Skeletal muscle satellite cell (primary cell): ENCODE measurements around the gene DTNB.

Experiments used
- H3K27me3 ChIP-seq: 2 replicates; pipeline ENCODE4 v1.7.0; 2013; ENCODE audit warnings: low read length; ENCODE audit not compliant: control insufficient read depth, insufficient read depth
- H3K36me3 ChIP-seq: 2 replicates; pipeline ENCODE4 v1.7.0; 2013; ENCODE audit warnings: mild to moderate bottlenecking, control low read depth, low read length; ENCODE audit not compliant: insufficient read depth
- H3K4me1 ChIP-seq: 2 replicates; pipeline ENCODE4 v1.7.0; 2013; ENCODE audit warnings: low read length; ENCODE audit not compliant: control insufficient read depth, insufficient read depth
- H3K4me2 ChIP-seq: 2 replicates; pipeline ENCODE4 v1.7.0; 2013; ENCODE audit warnings: mild to moderate bottlenecking, low read length
- H3K4me3 ChIP-seq: 2 replicates; pipeline ENCODE4 v1.7.0; 2013; ENCODE audit warnings: low read length
- H3K9ac ChIP-seq: 2 replicates; pipeline ENCODE4 v1.7.0; 2013; ENCODE audit warnings: mild to moderate bottlenecking, low read depth, low read length, moderate library complexity
- H3K9me3 ChIP-seq: replicated peaks from 2 replicates; pipeline ENCODE4 v1.7.0; 2013; ENCODE audit warnings: mild to moderate bottlenecking, control low read depth, low read length

DTNB gene

GRCh38 chr2:25369439-25369838 lies 303.9 kb downstream of the DTNB start:
- Histone ChIP-seq H3K36me3 (no peaks in the 10 kb centered on the region), H3K4me2 (no peak overlapping the region), H3K27me3 (no peaks in the 10 kb centered on the region), H3K9ac (no peak overlapping the region), H3K4me1 (no peaks in the 10 kb centered on the region), H3K4me3 (no peak overlapping the region), H3K9me3 (no peaks in the 10 kb centered on the region)

GRCh38 chr2:25368660-25369059 lies 304.7 kb downstream of the DTNB start:
- no peak overlapping the region for H3K4me2 ChIP-seq
- no peaks in the 10 kb centered on the region for H3K4me1 ChIP-seq
- H3K9ac ChIP-seq = no peak overlapping the region
- H3K4me3 ChIP-seq = no peak overlapping the region
- no peaks in the 10 kb centered on the region for H3K9me3 ChIP-seq
- H3K27me3 ChIP-seq = no peaks in the 10 kb centered on the region
- no peaks in the 10 kb centered on the region for H3K36me3 ChIP-seq

- Histone ChIP-seq H3K9me3 (no peaks in the 10 kb centered on the region), H3K36me3 (no peaks in the 10 kb centered on the region), H3K9ac (no peak overlapping the region), H3K4me3 (no peak overlapping the region), H3K27me3 (no peaks in the 10 kb centered on the region), H3K4me1 (peaks cover 1% of the 10 kb centered on the region), H3K4me2 (no peak overlapping the region)
Measured at GRCh38 chr2:25367296-25367695, 306.1 kb downstream of the DTNB start.

GRCh38 chr2:25366629-25367028 lies 306.7 kb downstream of the DTNB start:
- H3K36me3 ChIP-seq = no peaks in the 10 kb centered on the region
- no peak overlapping the region for H3K4me2 ChIP-seq
- no peak overlapping the region for H3K4me3 ChIP-seq
- H3K27me3 ChIP-seq = no peaks in the 10 kb centered on the region
- no peaks in the 10 kb centered on the region for H3K9me3 ChIP-seq
- peaks cover 6% of the 10 kb centered on the region for H3K4me1 ChIP-seq
- no peak overlapping the region for H3K9ac ChIP-seq

GRCh38 chr2:25365241-25365640 lies 308.1 kb downstream of the DTNB start:
- Histone ChIP-seq H3K36me3 (no peaks in the 10 kb centered on the region), H3K4me2 (no peak overlapping the region), H3K9ac (no peak overlapping the region), H3K27me3 (no peaks in the 10 kb centered on the region), H3K9me3 (no peaks in the 10 kb centered on the region), H3K4me3 (no peak overlapping the region), H3K4me1 (peaks cover 8% of the 10 kb centered on the region)

- Histone ChIP-seq H3K9ac (no peak overlapping the region), H3K9me3 (no peaks in the 10 kb centered on the region), H3K36me3 (no peaks in the 10 kb centered on the region), H3K4me3 (no peak overlapping the region), H3K4me2 (no peak overlapping the region), H3K4me1 (peaks cover 8% of the 10 kb centered on the region), H3K27me3 (no peaks in the 10 kb centered on the region)
Measured at GRCh38 chr2:25363733-25364132, 309.6 kb downstream of the DTNB start.

GRCh38 chr2:25362434-25363145 lies 310.8 kb downstream of the DTNB start:
- Histone ChIP-seq H3K9me3 (no peaks in the 10 kb centered on the region), H3K27me3 (no peaks in the 10 kb centered on the region), H3K4me1 (peaks cover 8% of the 10 kb centered on the region), H3K36me3 (no peaks in the 10 kb centered on the region), H3K9ac (peak overlapping the region; percentile 16), H3K4me3 (peak overlapping the region; percentile 55), H3K4me2 (peak overlapping the region; percentile 75)

GRCh38 chr2:25362049-25362433 lies 311.3 kb downstream of the DTNB start:
- peak overlapping the region; percentile 16 for H3K9ac ChIP-seq
- peaks cover 8% of the 10 kb centered on the region for H3K4me1 ChIP-seq
- no peaks in the 10 kb centered on the region for H3K27me3 ChIP-seq
- no peaks in the 10 kb centered on the region for H3K36me3 ChIP-seq
- H3K4me3 ChIP-seq = peak overlapping the region; percentile 55
- H3K4me2 ChIP-seq = peak overlapping the region; percentile 75
- H3K9me3 ChIP-seq = no peaks in the 10 kb centered on the region

GRCh38 chr2:25361261-25362048 lies 311.9 kb downstream of the DTNB start:
- Histone ChIP-seq H3K27me3 (no peaks in the 10 kb centered on the region), H3K36me3 (no peaks in the 10 kb centered on the region), H3K9ac (no peak overlapping the region), H3K4me2 (peak overlapping the region; percentile 75), H3K4me3 (peak overlapping the region; percentile 54), H3K9me3 (no peaks in the 10 kb centered on the region), H3K4me1 (peaks cover 8% of the 10 kb centered on the region)

GRCh38 chr2:25358836-25359235 lies 314.5 kb downstream of the DTNB start:
- Histone ChIP-seq H3K27me3 (peaks cover 4% of the 10 kb centered on the region), H3K36me3 (no peaks in the 10 kb centered on the region), H3K9me3 (no peaks in the 10 kb centered on the region), H3K4me2 (no peak overlapping the region), H3K4me1 (peaks cover 8% of the 10 kb centered on the region), H3K4me3 (no peak overlapping the region), H3K9ac (no peak overlapping the region)

GRCh38 chr2:25358249-25358815 lies 315.0 kb downstream of the DTNB start:
- Histone ChIP-seq H3K27me3 (peaks cover 4% of the 10 kb centered on the region), H3K4me2 (no peak overlapping the region), H3K4me3 (no peak overlapping the region), H3K4me1 (peaks cover 8% of the 10 kb centered on the region), H3K36me3 (no peaks in the 10 kb centered on the region), H3K9ac (no peak overlapping the region), H3K9me3 (no peaks in the 10 kb centered on the region)
